DND-41 (cell line): ENCODE data around the gene TIGD6.

Source experiments
- CTCF ChIP-seq: IDR thresholded peaks from 2 replicates; pipeline ENCODE4 v1.5.1; 2012; ENCODE audit warnings: borderline replicate concordance, low read length, moderate library complexity, mild to moderate bottlenecking; ENCODE audit not compliant: poor library complexity, severe bottlenecking; ENCODE audit errors: extremely low read depth
- EZH2 ChIP-seq: IDR thresholded peaks from 3 replicates; pipeline ENCODE4 v1.6.1; 2012; ENCODE audit warnings: borderline replicate concordance, low read depth, mild to moderate bottlenecking, moderate library complexity, low read length, inconsistent platforms; ENCODE audit not compliant: severe bottlenecking

GRCh38 chr5:150017226-150018005 lies 17.0 kb upstream of the TIGD6 start:
- TF ChIP-seq CTCF (no peak), EZH2 (no peak)
